Stimulated activated CD4-positive, alpha-beta T cell treated with anti-CD3 and anti-CD28 coated beads, Interleukin-15, amount 100 ng/mL, for 48 hours (primary cell): Measurements from ENCODE around the gene IDI2.
"Not testable (repeated sequence)": the region's sequence is repeated elsewhere in the genome, so short reads cannot be mapped to it uniquely, and the experiment has no call there.

ENCODE experiments used
- DNase-seq, 2 donors: peaks; one replicate each; pipeline ENCODE4 v3.0.0-alpha.2; 2020; ENCODE audit warnings: low read depth in 2 of 2

Gene IDI2

DNA sequence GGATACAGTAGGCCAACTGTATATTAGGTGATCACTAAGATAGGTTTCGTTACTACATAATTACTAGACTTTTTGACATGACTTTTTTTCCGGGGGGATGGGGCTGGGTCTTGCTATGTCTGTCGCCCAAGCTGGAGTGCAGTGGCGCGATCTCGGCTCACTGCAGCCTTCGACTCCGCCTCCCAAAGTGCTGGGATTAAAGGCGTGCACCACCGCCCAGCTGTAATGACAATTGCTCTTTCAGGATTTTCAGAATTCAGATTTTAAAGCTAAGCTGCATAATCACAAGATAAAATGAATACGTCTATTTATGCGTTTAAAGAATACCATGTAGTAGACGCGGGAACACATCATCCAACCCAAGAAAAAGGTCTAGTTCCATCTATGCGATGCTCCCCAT is 22.3 kb upstream of the IDI2 start:
- no peak for DNase-seq

GRCh38 chr10:1045415-1045814 is 19.8 kb upstream of the IDI2 start:
- DNase-seq: no peak

DNA sequence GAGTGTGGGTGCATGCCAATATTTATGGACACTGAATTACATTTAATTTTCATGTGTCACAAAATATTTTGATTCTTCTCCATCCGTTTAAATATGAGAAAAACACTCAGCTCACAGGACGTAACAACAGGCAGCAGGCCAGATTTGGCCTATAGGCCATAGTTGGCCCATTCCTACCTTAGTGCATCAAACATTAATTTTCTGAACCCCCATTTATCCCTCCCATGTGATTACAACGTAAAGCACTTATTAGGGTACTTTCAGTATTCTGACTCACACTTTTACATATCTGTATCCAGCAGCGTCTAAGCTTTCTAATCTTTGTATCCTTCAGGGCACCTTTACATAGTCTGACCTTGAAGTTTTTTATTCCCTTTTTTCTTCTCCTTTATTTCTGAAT is 19.3 kb upstream of the IDI2 start:
- DNase-seq: no peak

DNA sequence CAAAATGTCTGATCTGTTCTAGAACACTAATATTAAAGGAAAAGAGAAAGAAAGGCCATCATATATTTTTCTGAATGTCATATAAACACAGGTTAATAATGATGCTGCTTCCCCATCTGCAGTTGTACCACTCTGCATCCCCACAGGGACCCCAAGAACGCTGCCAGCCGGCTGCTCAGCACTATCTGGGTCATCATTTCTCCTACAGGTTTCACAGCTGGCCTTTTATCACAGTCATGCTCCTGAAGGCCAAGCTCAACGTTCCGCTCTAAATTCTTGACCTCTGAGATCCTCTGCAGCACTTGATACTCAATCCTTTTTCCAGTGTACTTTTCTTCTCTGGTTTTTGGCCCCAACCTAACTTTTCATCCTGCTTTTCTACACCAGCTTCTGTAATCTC is 18.5 kb upstream of the IDI2 start:
- DNase-seq: no peak

DNA sequence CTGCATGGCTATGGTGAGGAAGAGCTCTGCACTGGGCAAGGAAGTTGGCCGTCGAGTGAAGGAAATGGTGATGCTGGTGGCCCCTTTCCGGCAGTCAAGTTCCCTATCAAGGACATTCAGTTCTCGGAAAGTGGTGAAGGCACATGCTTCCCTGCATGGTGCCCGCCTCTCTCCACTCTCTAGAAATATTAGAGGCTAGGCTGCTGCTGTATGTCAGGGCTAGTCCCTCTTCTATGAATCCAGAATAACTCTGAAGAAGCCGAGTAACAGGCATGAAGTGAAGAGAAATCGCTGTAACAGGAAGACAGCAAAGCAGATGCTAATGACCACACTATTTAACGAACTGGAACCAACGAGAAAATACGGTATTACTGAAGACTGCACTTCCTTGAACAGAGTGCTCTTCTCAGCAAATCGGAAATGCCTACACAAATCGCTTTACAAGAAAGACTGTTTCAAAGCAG is 17.9 kb upstream of the IDI2 start:
- no peak for DNase-seq

GRCh38 chr10:1041514-1041913 is 15.9 kb upstream of the IDI2 start:
- no peak for DNase-seq

GRCh38 chr10:1040133-1040532 is 14.5 kb upstream of the IDI2 start:
- DNase-seq: no peak

DNA sequence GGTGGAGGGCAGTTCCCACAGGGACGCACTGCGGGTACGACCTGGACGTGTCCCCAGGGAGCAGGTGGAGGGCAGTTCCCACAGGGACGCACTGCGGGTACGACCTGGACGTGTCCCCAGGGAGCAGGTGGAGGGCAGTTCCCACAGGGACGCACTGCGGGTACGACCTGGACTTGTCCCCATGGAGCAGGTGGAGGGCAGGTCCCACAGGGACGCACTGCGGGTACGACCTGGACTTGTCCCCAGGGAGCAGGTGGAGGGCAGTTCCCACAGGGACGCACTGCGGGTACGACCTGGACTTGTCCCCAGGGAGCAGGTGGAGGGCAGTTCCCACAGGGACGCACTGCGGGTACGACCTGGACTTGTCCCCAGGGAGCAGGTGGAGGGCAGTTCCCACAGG is 13.1 kb upstream of the IDI2 start:
- DNase-seq: not testable (repeated sequence)

DNA sequence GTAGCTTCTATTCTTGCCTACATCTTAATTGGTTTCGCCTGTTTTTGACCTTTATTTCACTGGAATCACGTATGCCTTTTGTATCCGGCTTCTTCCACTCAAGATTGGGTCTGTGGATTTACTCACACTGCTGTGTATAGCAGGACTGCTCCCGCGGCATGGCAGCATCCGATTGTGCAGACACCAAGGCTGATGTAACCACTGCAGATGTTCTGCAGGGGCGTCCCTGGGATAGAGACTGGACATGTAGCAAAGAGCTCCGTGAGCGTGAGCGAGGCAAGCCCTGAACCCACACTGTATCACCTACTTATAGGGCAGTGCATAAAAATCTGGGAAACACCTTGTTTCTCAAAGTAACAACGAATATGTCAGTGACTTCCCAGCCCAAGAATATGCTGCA is 11.4 kb upstream of the IDI2 start:
- DNase-seq: no peak

- no peak for DNase-seq
Measured at GRCh38 chr10:1036341-1036791, 10.7 kb upstream of the IDI2 start.

DNA sequence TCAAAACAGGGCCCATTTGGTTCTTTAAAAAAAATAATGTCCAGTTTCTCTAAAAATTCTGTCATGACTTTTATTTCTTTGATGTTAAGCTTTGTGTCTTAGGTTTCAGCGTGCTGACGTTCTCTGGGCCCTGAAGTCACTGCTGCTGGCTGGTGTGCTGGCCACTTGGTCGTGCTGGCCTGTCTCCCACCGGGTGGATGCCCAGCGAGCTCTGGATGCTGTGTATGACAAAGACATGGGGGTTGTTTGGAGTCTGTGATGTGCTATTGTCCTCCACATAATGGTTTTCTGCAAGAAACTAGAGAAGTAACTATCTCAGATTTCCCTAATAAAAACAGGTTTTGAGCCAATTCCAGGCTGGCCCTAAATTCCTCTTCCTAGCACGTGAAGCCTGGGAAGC is 9.5 kb upstream of the IDI2 start:
- DNase-seq: no peak

GRCh38 chr10:1034758-1035157 is 9.1 kb upstream of the IDI2 start:
- no peak for DNase-seq

GRCh38 chr10:1033601-1034000 is 7.9 kb upstream of the IDI2 start:
- DNase-seq: no peak

- DNase-seq: no peak
Measured at GRCh38 chr10:1029838-1030237, 4.2 kb upstream of the IDI2 start.

- DNase-seq: no peak
Measured at GRCh38 chr10:1026578-1026977, 919 bp upstream of the IDI2 start.

DNA sequence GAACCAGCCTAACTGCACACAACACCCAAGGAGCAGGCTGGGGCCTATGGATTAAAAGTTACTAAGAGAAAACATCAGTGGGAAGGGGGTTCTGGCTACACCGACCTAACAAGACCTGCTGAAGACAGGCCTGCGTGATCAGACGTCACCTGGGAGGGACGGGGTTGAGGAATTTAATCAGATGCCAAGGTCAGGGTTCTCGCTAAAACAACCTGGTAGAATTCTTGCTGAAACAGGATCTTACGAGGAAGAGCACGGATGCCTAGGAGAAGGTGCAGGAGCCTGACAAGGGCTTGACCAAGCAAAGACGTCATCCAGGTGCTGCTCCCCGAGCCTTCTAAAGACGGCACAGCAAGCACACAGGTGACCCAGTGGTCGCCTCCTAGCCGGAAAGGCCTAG is 1.6 kb downstream of the IDI2 start:
- DNase-seq: no peak

- no peak for DNase-seq
Measured at GRCh38 chr10:1022413-1022812, 3.2 kb downstream of the IDI2 start.

DNA sequence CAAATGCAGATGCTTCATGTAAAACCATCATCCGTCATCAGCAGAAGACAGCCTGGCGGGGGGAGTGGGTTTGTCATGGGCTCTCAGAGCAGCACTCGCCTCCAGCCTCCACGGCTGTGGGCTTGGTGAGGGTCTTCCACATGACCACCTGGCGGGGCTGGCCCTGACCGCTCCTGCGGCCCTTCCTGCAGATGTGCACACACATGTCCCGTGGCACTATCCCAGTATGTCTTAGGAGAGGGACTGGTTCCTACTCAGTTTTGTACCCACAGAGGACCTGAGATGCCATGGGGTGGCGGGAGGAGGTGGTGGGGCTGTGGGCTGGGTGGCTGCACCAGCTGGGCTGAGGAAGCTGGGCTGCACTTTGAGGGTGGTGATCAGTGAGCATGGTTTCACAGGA is 4.7 kb downstream of the IDI2 start:
- DNase-seq: no peak

DNA sequence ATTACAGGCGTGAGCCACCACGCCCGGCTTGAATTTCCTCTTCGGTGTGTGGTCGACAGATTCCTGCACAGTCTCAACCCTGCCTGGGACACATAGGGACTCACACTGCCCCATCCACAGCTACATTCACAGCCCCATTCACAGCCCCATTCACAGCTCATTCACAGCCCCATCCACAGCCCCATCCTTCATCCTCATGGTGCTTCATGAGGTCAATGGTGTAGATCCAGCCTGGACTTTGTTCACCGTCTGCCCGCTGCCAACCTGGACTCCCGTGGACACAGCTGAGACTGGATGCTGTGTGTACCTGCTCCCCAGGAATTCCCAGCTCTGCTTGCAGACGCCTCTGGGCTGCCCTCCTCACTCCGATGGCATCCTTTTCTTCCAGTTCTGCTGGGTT is 5.2 kb downstream of the IDI2 start:
- DNase-seq: no peak

DNA sequence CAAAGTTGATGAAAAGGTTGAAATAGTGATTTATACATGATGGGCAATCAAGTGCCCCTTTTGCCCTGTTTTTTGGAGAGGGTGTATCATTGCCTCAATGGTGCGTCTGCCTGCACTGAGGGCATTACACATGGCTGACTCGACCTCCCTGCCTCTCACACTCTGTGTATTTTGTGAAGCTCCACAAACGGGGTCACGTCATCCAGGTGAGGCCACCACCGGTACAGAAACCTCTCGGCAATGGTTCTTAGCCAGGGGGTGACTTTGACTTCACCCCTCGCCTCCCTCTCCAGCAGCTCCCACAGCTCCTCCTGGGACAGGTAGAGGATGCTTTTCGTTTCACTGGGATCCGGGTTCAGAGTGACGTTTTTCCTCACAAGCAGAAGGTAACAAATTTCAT is 6.3 kb downstream of the IDI2 start:
- no peak for DNase-seq

DNA sequence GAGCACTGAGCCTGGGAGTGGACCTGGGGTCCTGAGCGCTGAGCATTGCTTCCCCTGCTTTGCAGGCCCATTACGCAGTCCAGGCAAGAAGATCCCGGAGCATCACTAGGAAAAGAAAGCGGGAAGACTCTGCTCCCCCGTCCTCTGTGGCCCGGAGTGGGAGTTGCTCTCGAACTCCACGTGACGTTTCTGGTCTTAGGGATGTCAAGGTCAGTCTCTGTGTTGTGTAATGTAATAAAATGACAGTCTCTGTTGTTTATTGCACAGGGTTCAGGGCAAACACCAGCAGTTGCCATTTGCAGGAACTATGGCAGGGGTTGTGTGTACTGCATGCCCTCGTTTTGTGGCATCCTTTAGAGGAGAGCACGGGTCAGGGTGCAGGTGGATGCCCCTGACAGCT is 10.0 kb downstream of the IDI2 start:
- DNase-seq: no peak

DNA sequence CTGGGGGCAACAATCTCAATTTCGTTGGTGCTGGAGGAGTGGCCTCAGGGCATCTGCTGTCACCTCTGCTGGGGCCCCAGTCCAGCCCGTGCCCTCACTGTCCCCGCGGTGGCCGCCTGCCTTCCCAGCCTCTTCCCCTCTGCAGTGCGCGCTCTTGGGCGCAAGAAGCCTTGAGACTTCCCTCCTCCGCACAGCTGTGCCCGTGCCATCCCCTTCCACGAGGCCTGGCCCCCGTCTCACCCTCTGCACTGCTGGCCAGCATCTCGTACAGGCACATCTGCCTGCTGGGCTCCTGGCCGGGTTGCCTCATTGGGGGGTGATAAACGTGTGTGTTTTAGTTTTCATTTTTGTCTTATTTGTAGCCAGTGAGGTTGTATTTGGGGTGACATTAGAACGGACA is 14.0 kb downstream of the IDI2 start:
- DNase-seq: no peak

DNA sequence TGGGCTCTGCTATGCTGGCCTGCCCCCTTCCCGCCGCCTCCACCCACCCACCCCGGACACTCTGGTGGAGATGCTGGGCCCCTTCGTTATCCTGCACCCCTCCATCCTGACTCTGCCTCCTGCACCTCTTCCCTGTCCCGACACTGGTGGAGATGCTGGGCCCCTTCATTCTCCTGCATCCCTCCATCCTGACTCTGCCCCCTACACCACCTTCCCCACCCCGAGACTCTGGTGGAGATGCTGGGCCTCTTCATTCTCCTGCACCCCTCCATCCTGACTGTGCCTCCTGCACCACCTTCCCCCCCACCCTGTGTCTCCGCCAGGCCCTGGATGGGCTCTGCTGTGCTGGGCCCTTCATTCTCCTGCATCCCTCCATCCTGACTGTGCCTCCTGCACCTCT is 15.0 kb downstream of the IDI2 start:
- DNase-seq: no peak

GRCh38 chr10:1009947-1010346 is 15.7 kb downstream of the IDI2 start:
- DNase-seq: not testable (repeated sequence)

DNA sequence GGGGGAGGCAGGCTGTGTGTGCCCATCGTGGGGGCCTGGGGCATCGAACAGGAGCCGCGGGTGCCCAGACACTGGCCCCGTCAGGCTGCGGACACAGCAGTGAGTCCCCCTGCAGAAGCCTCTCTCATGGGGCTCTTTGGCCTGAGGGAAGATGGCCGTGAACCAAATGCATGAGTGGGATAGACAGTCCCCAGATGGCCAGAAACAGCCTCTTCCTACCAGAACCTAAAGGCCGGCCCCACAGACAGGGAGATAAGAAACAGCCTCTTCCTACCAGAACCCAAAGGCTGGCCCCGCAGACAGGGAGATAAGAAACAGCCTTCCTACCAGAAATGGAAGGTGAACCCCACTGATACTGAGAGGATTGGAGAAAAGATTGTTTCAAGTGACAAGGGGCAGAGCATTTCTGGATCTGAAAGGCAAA is 16.6 kb downstream of the IDI2 start:
- no peak for DNase-seq
